ENCODE measurements around the gene C12orf50. TPM values are rescaled to one million over a fixed set of nuclear protein-coding genes. Genes with fewer than 3 reads are reported as not detected.
"Not testable (repeated sequence)": the region's sequence is repeated elsewhere in the genome, so short reads cannot be mapped to it uniquely, and the experiment has no call there.

C12orf50 gene, protein sequence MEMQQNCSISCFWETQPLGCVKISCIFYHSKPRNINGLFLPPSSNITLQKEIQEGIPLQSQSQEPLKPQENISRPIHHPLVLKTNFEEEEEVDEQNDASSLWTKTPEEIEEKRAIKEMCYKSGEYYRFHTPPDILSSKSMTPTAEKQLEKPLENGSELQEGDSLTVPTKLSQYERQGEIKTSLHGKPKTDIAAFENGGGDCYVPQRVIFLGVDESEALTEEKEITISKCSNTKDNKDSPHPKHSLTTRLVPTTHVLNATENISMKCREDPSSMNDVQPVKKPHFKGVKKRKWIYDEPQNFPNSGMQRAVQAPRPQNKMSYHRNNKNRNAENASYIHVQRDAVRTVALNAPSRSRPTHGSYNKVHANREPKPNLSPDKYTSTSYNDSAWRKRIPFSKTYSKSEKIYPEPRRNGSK
- polyA plus RNA-seq (ENCODE audit: insufficient read length in 4 of 4), result under 1 TPM; 0.19 to 0.35 (median 0.28) TPM

GRCh38 chr12:88029093-88029665 lies at the start of gene C12orf50:
C12orf50 (minus strand) TSS chr12:88029401; CDS start chr12:88026962, 2,439 bp downstream.
- DNase-seq (ENCODE audit: low read depth in 4 of 4, low spot score in 3 of 4), result no peak

DNA sequence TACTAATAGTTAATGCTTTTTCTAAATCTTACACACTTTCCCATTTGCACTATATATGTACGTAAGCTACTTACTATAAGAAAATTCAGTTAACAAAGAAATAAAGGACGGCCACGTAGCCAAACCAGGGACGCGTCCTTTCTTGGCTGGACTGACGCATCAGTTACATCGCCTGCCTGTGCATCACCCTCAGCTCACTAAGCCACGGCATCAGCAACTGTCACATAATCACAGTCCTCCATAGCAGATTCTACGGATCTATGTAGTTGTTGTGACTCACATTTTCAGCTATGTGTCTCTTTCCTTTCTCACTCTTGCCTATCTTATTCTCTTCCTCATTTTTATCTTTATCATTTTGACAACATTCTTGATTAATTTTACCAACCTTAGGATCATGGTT lies 38.1 kb upstream of the C12orf50 start:
- no peak for DNase-seq (ENCODE audit: low read depth in 4 of 4, low spot score in 3 of 4)

GRCh38 chr12:88063375-88063774 lies 34.2 kb upstream of the C12orf50 start:
- DNase-seq (ENCODE audit: low read depth in 4 of 4, low spot score in 3 of 4), result no peak

GRCh38 chr12:88062474-88062873 lies 33.3 kb upstream of the C12orf50 start:
- DNase-seq (ENCODE audit: low read depth in 4 of 4, low spot score in 3 of 4), result no peak

DNA sequence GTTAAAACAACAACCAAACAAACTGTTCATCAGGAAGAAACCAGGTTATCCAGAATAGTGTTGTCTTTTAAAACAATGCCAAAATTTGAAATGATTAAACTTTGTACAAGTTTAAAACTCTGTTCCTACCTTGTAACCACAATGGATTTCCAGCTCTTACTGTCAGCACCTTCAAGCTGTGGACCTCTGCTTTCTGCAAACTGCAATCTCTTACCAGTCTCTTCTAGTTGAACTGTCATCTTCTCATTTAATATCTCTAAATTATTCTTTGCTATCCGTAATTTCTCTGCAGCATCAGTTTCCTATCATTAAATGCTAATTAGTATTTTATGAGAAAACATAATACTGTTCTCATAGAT lies 29.5 kb upstream of the C12orf50 start:
- DNase-seq (ENCODE audit: low read depth in 4 of 4, low spot score in 3 of 4), result no peak

DNA sequence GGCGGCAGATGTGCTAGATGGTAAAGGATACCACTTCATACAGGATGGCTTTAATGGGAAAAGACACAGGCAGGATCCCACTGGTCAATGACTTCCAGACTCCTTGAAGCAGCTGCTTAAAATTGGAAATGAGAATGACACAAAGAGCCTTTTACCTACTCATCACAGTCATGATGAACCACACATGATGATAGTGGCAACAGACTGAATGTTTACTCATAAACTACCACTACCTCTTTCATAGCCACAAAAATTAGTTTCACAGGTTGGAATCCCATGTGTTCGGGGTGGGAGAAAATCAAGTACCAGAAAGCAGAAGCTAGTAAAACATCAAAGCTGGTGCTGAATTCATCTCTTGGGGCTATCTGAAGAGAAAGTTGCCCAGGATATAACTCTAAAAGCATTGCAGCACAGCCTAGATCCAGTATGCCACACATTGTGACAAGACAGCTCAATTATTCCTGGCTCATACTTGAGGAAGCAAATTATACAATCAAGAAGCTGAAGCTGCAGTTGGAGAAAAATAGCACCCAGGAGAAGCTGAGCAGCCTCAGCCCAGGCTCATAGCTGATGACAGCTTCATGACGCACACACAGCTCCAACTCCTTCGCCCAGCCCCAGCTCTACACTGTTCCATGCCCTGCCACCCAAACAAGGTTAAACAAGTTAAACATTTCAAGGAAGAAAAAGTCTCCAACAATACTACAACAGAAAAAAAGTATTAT lies 29.0 kb upstream of the C12orf50 start:
- no peak for DNase-seq (ENCODE audit: low read depth in 4 of 4, low spot score in 3 of 4)

DNA sequence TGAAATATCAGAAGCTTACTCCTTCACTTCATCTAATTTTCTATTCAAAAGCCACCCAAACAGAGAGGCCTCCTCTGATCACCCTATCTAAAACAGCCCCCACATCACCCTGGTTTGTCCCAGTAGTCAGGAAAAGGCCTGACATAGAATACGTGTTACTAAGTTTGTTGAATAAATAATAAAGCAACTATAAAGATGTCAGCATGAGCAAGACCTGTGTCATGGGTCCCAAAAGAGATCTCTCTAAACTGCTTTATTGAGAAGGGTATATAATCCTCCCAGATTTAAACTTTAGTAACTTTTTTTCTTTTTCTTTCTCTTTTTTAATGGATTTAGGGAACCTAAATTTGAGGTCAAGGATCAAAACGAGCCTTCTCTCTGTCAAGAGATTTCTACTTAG lies 27.4 kb upstream of the C12orf50 start:
- no peak for DNase-seq (ENCODE audit: low read depth in 4 of 4, low spot score in 3 of 4)

- DNase-seq (ENCODE audit: low read depth in 4 of 4, low spot score in 3 of 4), result no peak
Measured at GRCh38 chr12:88052686-88053085, 23.5 kb upstream of the C12orf50 start.

DNA sequence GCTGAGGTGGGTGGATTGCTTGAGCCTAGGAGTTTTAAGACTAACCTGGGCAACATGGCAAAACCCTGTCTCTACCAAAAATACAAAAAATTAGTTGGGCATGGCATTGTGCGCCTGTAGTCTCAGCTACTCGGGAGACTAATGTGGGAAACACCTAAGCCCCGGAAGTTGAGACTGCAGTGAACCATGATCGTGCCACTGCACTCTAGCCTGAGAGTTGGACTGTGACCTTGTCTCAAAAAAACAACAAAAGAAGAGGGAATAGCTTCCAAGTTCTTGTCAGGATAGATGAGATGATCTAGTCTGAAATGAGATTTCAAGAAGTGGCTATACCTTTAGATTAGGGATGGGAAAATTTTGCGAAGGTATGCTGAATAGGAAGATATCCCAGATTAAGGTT lies 14.8 kb upstream of the C12orf50 start:
- no peak for DNase-seq (ENCODE audit: low read depth in 4 of 4, low spot score in 3 of 4)

GRCh38 chr12:88037770-88038169 lies 8.6 kb upstream of the C12orf50 start:
- no peak for DNase-seq (ENCODE audit: low read depth in 4 of 4, low spot score in 3 of 4)

- no peak for DNase-seq (ENCODE audit: low read depth in 4 of 4, low spot score in 3 of 4)
Measured at GRCh38 chr12:88036353-88036965, 7.3 kb upstream of the C12orf50 start.

DNA sequence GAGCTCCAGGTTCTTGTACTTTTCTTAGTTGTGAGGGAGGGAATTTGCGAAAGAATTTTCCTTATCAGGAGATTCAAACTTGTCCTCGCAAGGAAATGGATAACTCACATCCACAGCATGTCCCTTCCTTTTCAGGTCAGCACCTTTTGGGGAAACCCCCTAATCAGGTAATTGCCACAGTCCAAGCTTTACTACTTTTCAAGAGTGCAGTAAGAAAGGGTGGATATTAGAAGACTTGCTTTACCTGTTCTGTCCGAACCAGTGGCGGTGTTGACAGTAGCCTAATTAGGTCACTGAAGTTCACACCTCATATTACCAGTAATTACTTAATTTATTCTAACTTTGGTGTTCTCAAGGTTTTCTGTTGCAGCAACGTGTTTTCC lies 6.7 kb upstream of the C12orf50 start:
- no peak for DNase-seq (ENCODE audit: low read depth in 4 of 4, low spot score in 3 of 4)

DNA sequence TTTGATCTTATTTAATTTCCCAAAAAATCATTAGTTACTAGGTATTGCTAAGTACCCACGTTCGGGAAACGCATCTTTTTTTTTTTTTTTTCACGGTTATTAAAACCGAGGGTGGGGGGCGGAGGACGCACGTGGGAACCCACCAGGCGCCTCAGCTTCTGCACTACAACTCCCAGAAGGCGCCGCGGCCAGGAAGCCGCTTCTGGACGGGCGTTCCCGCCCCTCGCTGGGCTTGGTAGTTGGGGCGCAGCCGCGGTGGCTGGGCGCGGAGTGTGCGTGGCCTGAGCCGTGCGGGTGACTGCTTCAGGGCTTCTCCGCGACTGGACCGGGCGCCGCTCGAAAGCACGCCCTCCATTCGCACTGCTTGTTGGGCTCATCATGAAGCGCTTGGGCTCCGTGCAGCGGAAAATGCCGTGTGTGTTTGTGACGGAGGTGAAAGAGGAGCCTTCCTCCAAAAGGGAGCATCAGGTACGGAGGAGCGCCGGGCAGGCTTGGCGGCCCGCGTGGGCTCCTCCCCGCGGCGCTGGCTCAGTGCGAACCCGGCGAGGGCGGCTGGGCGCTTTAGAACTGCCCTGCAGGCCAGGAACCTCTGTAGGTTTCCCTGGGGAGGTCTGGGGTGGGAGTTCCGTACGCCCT lies 6.2 kb upstream of the C12orf50 start:
- peak; percentile 73 to 81 (median 76) for DNase-seq (ENCODE audit: low read depth in 4 of 4, low spot score in 3 of 4)

GRCh38 chr12:88031161-88031560 lies 2.0 kb upstream of the C12orf50 start:
- not testable (repeated sequence) for DNase-seq (ENCODE audit: low read depth in 4 of 4, low spot score in 3 of 4)

DNA sequence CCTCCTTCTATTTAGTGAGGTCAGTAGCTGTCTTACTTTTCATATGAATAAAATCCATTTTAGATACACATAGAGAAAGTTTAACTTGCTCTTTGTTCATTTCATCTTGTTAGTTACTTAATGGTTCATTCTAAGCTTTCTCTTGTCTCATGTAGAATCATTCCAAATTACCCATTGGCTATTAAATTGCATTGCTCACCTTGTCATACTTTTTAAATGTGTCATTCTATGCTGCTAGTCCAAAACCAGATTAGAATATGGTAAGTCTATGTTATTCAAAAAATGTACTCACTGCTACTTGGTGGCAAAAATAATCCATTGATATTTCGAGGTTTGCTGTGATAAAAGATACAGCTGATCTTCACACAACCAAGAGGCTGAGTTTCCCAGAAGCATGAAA lies 3.0 kb downstream of the C12orf50 start:
- no peak for DNase-seq (ENCODE audit: low read depth in 4 of 4, low spot score in 3 of 4)

DNA sequence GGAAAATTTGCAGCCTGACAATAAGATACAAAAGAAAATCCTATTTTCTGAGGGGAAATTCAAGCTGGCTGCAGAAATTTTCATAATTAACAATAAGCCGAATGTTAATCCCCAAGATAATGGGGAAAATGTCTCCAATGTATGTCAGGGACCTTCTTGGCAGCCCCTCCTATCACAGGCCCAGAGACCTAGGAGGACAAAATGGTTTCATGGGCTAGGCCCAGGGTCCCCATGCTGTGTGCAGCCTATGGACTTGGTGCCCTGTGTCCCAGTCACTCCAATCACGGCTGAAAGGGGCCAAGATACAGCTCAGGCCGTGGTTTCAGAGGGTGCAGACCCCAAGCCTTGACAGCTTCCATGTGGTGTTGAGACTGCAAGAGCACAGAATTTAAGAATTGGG lies 11.2 kb downstream of the C12orf50 start:
- DNase-seq (ENCODE audit: low read depth in 4 of 4, low spot score in 3 of 4), result no peak

DNA sequence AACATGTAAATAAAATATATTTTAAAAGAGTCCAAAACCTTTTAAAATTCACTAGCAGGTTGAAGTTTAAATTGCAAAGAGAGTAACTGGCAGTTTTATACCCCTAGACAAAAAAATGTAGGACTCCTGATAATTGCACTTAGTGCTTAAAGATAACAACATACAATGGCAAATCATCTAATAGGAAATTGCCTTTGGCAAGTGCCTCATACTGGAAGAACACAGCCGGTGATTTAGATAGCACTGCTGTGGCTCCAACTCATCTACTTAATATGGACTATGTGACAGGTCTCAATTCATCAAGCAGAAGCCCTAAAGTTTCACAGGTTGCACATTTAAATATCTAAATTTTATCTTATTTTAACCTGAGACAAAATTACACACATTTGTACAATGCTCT lies 13.4 kb downstream of the C12orf50 start:
- no peak for DNase-seq (ENCODE audit: low read depth in 4 of 4, low spot score in 3 of 4)

- no peak for DNase-seq (ENCODE audit: low read depth in 4 of 4, low spot score in 3 of 4)
Measured at GRCh38 chr12:88011755-88012154, 17.4 kb downstream of the C12orf50 start.

GRCh38 chr12:88006351-88006750 lies 22.9 kb downstream of the C12orf50 start:
- no peak for DNase-seq (ENCODE audit: low read depth in 4 of 4, low spot score in 3 of 4)

DNA sequence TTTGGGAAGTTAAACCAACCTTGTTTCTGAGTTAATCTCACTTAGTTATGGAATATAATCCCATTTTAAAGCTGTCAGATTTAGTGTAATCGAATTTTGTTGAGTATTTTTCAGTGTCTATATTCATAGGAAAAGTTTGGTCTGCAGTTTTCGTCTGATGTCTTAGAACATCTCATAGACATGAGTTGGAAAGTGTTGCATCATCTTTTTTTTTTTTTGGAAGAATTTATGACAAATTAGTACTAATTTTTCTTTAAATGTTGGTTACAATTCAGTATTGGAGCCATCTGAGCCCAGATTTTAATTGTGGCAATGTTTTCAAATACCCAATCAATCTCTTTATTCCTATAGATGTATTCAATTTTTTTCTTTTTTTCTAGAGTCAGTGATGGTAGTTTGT lies 27.9 kb downstream of the C12orf50 start:
- no peak for DNase-seq (ENCODE audit: low read depth in 4 of 4, low spot score in 3 of 4)
